Putamen (tissue), 1 donor: ENCODE data around the gene MTMR3.

Experiments used
- DNase-seq: peaks from one replicate; pipeline ENCODE4 v3.0.0-alpha.2; 2016; ENCODE audit warnings: low spot score

Gene MTMR3

GRCh38 chr22:29916007-29916544 is 33.1 kb downstream of the MTMR3 start:
- no peak for DNase-seq

- DNase-seq = no peak
These were observed 34.3 kb downstream of the MTMR3 start for GRCh38 chr22:29917052-29917902.

- DNase-seq = no peak
These were observed 42.4 kb downstream of the MTMR3 start for GRCh38 chr22:29925402-29925801.

GRCh38 chr22:29926057-29926456 is 43.1 kb downstream of the MTMR3 start:
- DNase-seq = no peak

- DNase-seq = no peak
These were observed 49.2 kb downstream of the MTMR3 start for GRCh38 chr22:29932136-29932535.

GRCh38 chr22:29933619-29934018 is 50.6 kb downstream of the MTMR3 start:
- no peak for DNase-seq

- no peak for DNase-seq
These were observed 51.6 kb downstream of the MTMR3 start for GRCh38 chr22:29934596-29934995.

- no peak for DNase-seq
These were observed 53.2 kb downstream of the MTMR3 start for GRCh38 chr22:29936186-29936585.

- no peak for DNase-seq
These were observed 55.1 kb downstream of the MTMR3 start for GRCh38 chr22:29937940-29938693.

- DNase-seq = no peak
These were observed 57.6 kb downstream of the MTMR3 start for GRCh38 chr22:29940526-29940925.

- no peak for DNase-seq
These were observed 61.4 kb downstream of the MTMR3 start for GRCh38 chr22:29944339-29944738.

GRCh38 chr22:29945435-29945834 is 62.5 kb downstream of the MTMR3 start:
- no peak for DNase-seq

GRCh38 chr22:29946220-29946619 is 63.2 kb downstream of the MTMR3 start:
- DNase-seq = no peak

GRCh38 chr22:29947410-29948384 is 64.7 kb downstream of the MTMR3 start:
- DNase-seq = no peak

GRCh38 chr22:29948385-29948769 is 65.4 kb downstream of the MTMR3 start:
- DNase-seq = no peak

- DNase-seq = no peak
These were observed 66.9 kb downstream of the MTMR3 start for GRCh38 chr22:29949872-29950271.

- no peak for DNase-seq
These were observed 68.9 kb downstream of the MTMR3 start for GRCh38 chr22:29951791-29952413.

GRCh38 chr22:29954203-29954855 is 71.4 kb downstream of the MTMR3 start:
- no peak for DNase-seq

GRCh38 chr22:29956680-29957079 is 73.7 kb downstream of the MTMR3 start:
- no peak for DNase-seq

- DNase-seq = no peak
These were observed 75.2 kb downstream of the MTMR3 start for GRCh38 chr22:29958170-29958569.

GRCh38 chr22:29964776-29965175 is 81.8 kb downstream of the MTMR3 start:
- DNase-seq = no peak
